ENCODE data around the gene CFAP210.

Gene CFAP210

GRCh38 chr2:169662744-169663143 lies 31.5 kb downstream of the CFAP210 start:
- H3K4me3 ChIP-seq (ENCODE audit: low read depth, low read length): no peak overlapping the region
- TF ChIP-seq, protein P1, sequence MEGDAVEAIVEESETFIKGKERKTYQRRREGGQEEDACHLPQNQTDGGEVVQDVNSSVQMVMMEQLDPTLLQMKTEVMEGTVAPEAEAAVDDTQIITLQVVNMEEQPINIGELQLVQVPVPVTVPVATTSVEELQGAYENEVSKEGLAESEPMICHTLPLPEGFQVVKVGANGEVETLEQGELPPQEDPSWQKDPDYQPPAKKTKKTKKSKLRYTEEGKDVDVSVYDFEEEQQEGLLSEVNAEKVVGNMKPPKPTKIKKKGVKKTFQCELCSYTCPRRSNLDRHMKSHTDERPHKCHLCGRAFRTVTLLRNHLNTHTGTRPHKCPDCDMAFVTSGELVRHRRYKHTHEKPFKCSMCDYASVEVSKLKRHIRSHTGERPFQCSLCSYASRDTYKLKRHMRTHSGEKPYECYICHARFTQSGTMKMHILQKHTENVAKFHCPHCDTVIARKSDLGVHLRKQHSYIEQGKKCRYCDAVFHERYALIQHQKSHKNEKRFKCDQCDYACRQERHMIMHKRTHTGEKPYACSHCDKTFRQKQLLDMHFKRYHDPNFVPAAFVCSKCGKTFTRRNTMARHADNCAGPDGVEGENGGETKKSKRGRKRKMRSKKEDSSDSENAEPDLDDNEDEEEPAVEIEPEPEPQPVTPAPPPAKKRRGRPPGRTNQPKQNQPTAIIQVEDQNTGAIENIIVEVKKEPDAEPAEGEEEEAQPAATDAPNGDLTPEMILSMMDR (IDR thresholded peaks at IDR 0.05; ENCODE audit: borderline replicate concordance, insufficient read depth, low read depth, low read length): no peak

DNA sequence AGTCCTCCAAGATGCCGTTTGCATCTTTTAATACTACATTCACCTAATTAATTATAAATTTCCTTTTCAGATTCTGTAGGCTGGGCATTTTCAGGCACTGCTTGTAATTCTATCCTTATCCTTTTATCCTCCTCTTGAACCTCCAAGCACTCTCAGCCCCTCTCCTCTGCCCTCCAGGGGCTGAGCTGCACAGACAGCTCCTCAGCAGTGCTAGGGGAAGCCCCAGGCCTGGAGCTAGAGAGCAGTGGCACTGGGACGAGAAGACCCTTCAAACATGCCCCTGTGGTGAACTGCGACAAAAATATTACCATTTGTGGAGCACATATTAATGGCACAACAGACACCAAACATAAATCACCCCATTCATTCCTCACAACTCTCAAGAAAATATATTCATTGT lies 32.9 kb downstream of the CFAP210 start:
- TF ChIP-seq, protein P1 (IDR thresholded peaks at IDR 0.05; ENCODE audit: borderline replicate concordance, insufficient read depth, low read depth, low read length): no peak

DNA sequence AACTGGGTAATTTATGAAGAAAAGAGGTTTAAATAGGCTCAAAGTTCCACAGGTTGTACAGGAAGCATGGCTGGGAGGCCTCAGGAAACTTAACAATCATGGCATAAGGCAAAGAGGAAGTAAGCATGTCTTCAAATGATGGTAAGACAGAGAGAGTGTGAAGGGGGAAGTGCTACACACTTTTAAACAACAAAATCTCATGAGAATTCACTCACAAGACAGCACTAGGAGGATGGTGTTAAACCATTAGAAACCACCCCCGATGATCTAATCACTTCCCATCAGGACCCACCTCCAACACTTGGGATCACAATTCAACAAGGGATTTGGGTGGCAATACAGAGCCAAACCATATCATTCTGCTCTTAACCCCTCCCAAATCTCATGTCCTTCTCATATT lies 34.9 kb downstream of the CFAP210 start:
- no peak overlapping the region for H3K4me3 ChIP-seq (ENCODE audit: low read depth, low read length)
- TF ChIP-seq, protein P1 (IDR thresholded peaks at IDR 0.05; ENCODE audit: borderline replicate concordance, insufficient read depth, low read depth, low read length): no peak

More for the DNA sequence above, 32.9 kb downstream of the CFAP210 start:
- H3K4me3 ChIP-seq (ENCODE audit: low read depth, low read length): no peak overlapping the region

DNA sequence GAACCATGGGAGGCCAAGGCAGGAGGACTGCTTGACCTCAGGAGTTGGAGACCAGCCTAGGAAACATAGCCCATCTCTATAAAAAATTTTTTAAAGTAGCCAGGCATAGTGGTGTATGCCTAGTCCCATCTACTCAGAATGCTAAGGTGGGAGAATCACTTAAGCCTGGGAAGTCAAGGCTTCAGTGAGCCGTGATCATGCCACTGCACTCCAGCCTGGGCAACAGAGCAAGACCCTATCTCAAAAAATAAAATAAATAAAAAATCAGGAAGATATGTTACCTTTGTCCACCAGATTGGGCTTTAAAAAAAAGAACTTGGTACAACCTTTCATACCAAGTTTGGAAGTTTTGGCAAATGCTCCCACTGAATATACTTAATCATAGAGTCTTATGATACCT lies 35.3 kb downstream of the CFAP210 start:
- TF ChIP-seq, protein P1 (IDR thresholded peaks at IDR 0.05; ENCODE audit: borderline replicate concordance, insufficient read depth, low read depth, low read length): no peak
- H3K4me3 ChIP-seq (ENCODE audit: low read depth, low read length): no peak overlapping the region

DNA sequence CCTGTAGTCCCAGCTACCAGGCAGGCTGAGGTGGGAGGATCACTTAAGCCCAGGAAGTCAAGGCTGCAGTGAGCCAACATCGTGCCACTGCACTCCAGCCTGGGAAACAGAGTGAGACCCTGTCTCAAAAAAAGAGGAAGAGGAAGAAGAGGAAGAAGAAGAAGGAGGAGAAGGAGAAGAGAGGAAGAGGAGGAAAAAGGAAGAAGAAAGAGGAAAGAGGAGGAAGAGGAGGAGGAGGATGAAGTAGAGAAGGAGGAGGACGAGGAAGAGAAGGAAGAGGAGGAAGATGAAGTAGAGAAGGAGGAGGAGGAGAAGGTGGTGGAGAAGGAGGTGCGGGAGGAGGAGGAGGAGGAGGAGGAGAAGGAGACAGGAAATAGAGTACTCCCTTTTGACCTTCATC lies 38.0 kb downstream of the CFAP210 start:
- no peak overlapping the region for H3K4me3 ChIP-seq (ENCODE audit: low read depth, low read length)

GRCh38 chr2:169653636-169654035 lies 40.6 kb downstream of the CFAP210 start:
- TF ChIP-seq, protein P1 (IDR thresholded peaks at IDR 0.05; ENCODE audit: borderline replicate concordance, insufficient read depth, low read depth, low read length): no peak
- H3K4me3 ChIP-seq (ENCODE audit: low read depth, low read length): no peak overlapping the region

More for the DNA sequence above, 38.0 kb downstream of the CFAP210 start:
- TF ChIP-seq, protein P1 (IDR thresholded peaks at IDR 0.05; ENCODE audit: borderline replicate concordance, insufficient read depth, low read depth, low read length): no peak

DNA sequence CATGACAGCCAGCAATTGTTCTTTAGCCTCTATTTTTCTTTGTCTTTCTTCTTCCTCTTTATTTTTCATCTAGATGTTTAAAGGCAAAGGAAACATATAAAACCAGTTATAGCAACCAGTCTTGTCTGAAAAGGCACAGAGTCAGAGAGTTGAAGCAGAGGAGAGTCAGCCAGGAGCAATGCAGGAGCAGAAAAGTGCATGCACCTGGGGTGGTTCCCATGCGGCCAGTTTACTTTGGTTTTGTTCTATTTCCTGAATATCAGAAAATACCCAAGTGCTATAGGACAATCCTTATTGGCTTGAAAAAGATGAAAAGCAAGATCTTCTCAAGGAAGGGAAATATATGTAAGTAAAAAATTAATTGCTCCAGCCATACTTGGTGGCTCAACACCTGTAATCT lies 44.9 kb downstream of the CFAP210 start:
- H3K4me3 ChIP-seq (ENCODE audit: low read depth, low read length): no peak overlapping the region
- TF ChIP-seq, protein P1 (IDR thresholded peaks at IDR 0.05; ENCODE audit: borderline replicate concordance, insufficient read depth, low read depth, low read length): no peak
